CD14-positive monocyte (primary cell): ENCODE results near the gene UBE3C. TPM values are rescaled to one million over a fixed set of nuclear protein-coding genes. Genes with fewer than 3 reads are reported as not detected.
A peak's percentile ranks its signal among the peaks of the same experiment; 100 is the strongest.

Source experiments
- DNase-seq, 3 donors: peaks; one replicate each; pipeline ENCODE4 v3.0.0-alpha.2; 2011 to 2022
- H2AFZ ChIP-seq: 2 replicates; pipeline ENCODE4 v1.6.0; 2012; ENCODE audit warnings: mild to moderate bottlenecking, low read depth, low read length, inconsistent platforms; ENCODE audit not compliant: insufficient read depth, poor library complexity, severe bottlenecking
- H3K27ac ChIP-seq, 2 donors: 1 replicate in 1 of 2; 2 replicates in 1 of 2; pipeline ENCODE4 v1.5.1; 2012 to 2013; ENCODE audit warnings: low read length in 2 of 2, control low read depth in 1 of 2, inconsistent platforms in 1 of 2, low read depth in 1 of 2, mild to moderate bottlenecking in 1 of 2
- H3K27me3 ChIP-seq, 2 donors: one replicate each; pipeline versions ENCODE4 v1.6.0 to v1.6.1; 2011 to 2013; ENCODE audit warnings: low read length in 2 of 2; ENCODE audit not compliant: control insufficient read depth in 2 of 2, insufficient read depth in 2 of 2
- H3K36me3 ChIP-seq, 2 donors: replicated peaks in 1 of 2; 1 replicate in 1 of 2; 2 replicates in 1 of 2; pipeline versions ENCODE4 v1.5.1 to v1.6.1; 2012 to 2013; ENCODE audit warnings: low read length in 2 of 2, control low read depth in 1 of 2, inconsistent platforms in 1 of 2, mild to moderate bottlenecking in 1 of 2; ENCODE audit not compliant: insufficient read depth in 2 of 2, control insufficient read depth in 1 of 2
- H3K4me1 ChIP-seq, 2 donors: 1 replicate in 1 of 2; 2 replicates in 1 of 2; pipeline versions ENCODE4 v1.5.1 to v1.6.1; 2012 to 2013; ENCODE audit warnings: low read length in 2 of 2, control low read depth in 1 of 2, inconsistent platforms in 1 of 2, mild to moderate bottlenecking in 1 of 2, moderate library complexity in 1 of 2; ENCODE audit not compliant: insufficient read depth in 2 of 2, control insufficient read depth in 1 of 2
- H3K4me2 ChIP-seq: replicated peaks from 2 replicates; pipeline ENCODE3; 2012; ENCODE audit warnings: low read length, moderate library complexity, mild to moderate bottlenecking; ENCODE audit not compliant: poor library complexity, severe bottlenecking; ENCODE audit errors: extremely low read depth
- H3K4me3 ChIP-seq, 3 experiments: fragments of 200-600 bp in 1 of 3; sonication (generic) in 1 of 3; replicated peaks in 1 of 3; 1 replicate in 2 of 3; 2 replicates in 1 of 3; pipeline ENCODE4 v1.5.1; 2011 to 2013; ENCODE audit warnings: low read length in 3 of 3, mild to moderate bottlenecking in 3 of 3, control low read depth in 2 of 3, low read depth in 2 of 3, inconsistent platforms in 1 of 3, moderate library complexity in 1 of 3
- H3K79me2 ChIP-seq: 2 replicates; pipeline ENCODE4 v1.6.0; 2012; ENCODE audit warnings: mild to moderate bottlenecking, control low read depth, inconsistent platforms, low read length, moderate library complexity; ENCODE audit not compliant: insufficient read depth
- H3K9ac ChIP-seq: 2 replicates; pipeline ENCODE4 v1.6.0; 2017; ENCODE audit warnings: low read length, mild to moderate bottlenecking; ENCODE audit not compliant: insufficient read depth, poor library complexity, severe bottlenecking
- H3K9me3 ChIP-seq, 2 donors: replicated peaks in 1 of 2; 1 replicate in 1 of 2; 2 replicates in 1 of 2; pipeline versions ENCODE4 v1.5.1 to v1.6.1; 2012 to 2013; ENCODE audit warnings: low read length in 2 of 2, control low read depth in 1 of 2; ENCODE audit not compliant: control insufficient read depth in 1 of 2, insufficient read depth in 1 of 2
- H4K20me1 ChIP-seq: 2 replicates; pipeline ENCODE4 v1.6.0; 2012; ENCODE audit warnings: mild to moderate bottlenecking, low read length, control low read depth, moderate library complexity; ENCODE audit not compliant: insufficient read depth
- H3K27ac Mint-ChIP-seq, 7 donors: one replicate each; pipeline ENCODE4 v1.8.0; 2020; ENCODE audit warnings: mild to moderate bottlenecking in 7 of 7, mixed read lengths in 7 of 7, moderate library complexity in 6 of 7, inconsistent platforms in 2 of 7
- H3K27me3 Mint-ChIP-seq, 3 donors: one replicate each; pipeline ENCODE4 v1.8.0; 2021 to 2022; ENCODE audit warnings: low read depth in 3 of 3, mild to moderate bottlenecking in 3 of 3, mixed read lengths in 3 of 3, moderate library complexity in 3 of 3, inconsistent platforms in 1 of 3
- H3K36me3 Mint-ChIP-seq, 2 donors: one replicate each; pipeline ENCODE4 v1.8.0; 2020; ENCODE audit warnings: mixed read lengths in 2 of 2, inconsistent platforms in 1 of 2, mild to moderate bottlenecking in 1 of 2
- H3K4me1 Mint-ChIP-seq: one replicate; pipeline ENCODE4 v1.8.0; 2020; ENCODE audit warnings: mild to moderate bottlenecking, mixed read lengths
- H3K4me3 Mint-ChIP-seq, 2 donors: one replicate each; pipeline ENCODE4 v1.8.0; 2020; ENCODE audit warnings: mild to moderate bottlenecking in 2 of 2, mixed read lengths in 2 of 2, moderate library complexity in 1 of 2
- H3K9me3 Mint-ChIP-seq, 7 donors: one replicate each; pipeline ENCODE4 v1.8.0; 2020 to 2022; ENCODE audit warnings: mixed read lengths in 7 of 7, mild to moderate bottlenecking in 6 of 7, moderate library complexity in 6 of 7, inconsistent platforms in 2 of 7
- CTCF ChIP-seq: fragments of 200-600 bp; IDR thresholded peaks from one replicate; pipeline ENCODE4 v1.8.0; 2022; ENCODE audit warnings: antibody characterized with exemption, mild to moderate bottlenecking
- WGBS: methylation state at CpG from one replicate; pipeline ENCODE4 v1.1.5; 2013; ENCODE audit warnings: missing lambda C conversion rate; ENCODE audit not compliant: insufficient coverage; 5-methylcytosine and 5-hydroxymethylcytosine counted together
- intact Hi-C, 2 donors: fragments of 100-400 bp; cut with micrococcal nuclease; formaldehyde crosslinking; loops; one replicate each; pipeline versions ENCODE4 v1.15.0 to v1.15.1; 2023
- polyA plus RNA-seq, 3 donors: library from polyadenylated mRNA; depleted of rRNA in 1 of 3; unstranded in 2 of 3; stranded (reverse) in 1 of 3; fragments of 300-500 nt in 2 of 3; fragments of >200 nt in 1 of 3; fragmentation: Illumina TruSeq in 2 of 3; gene quantifications; 1 replicate in 2 of 3; 2 replicates in 1 of 3; pipeline ENCODE4 v1.2.3, GENCODE V29; 2012 to 2021

Gene UBE3C
- polyA plus RNA-seq, 3 donors: 19.5 to 34.5 (median 24.3) TPM

GRCh38 chr7:157282141-157282801, 143.5 kb downstream of the UBE3C start:
- peaks cover 7 to 15% (median 12%) of the 10 kb centered on the region in 7 donors for H3K9me3 Mint-ChIP-seq
- DNase-seq: no peak
- H3K36me3 ChIP-seq: no peaks in the 10 kb centered on the region
- WGBS: 90% methylated on average over 20 of the region's 25 CpGs
- H3K9ac ChIP-seq: no peak overlapping the region
- H3K4me1 Mint-ChIP-seq: peaks cover 14% of the 10 kb centered on the region
- H3K27ac Mint-ChIP-seq: peak overlapping the region in 1 of 7 donors; percentile 74
- no peak for TF ChIP-seq CTCF
- intact Hi-C loops: no loop called here
- H3K4me2 ChIP-seq: no peak overlapping the region
- H3K79me2 ChIP-seq: no peaks in the 10 kb centered on the region
- no peak overlapping the region for H3K27ac ChIP-seq
- H2AFZ ChIP-seq: no peak overlapping the region
- H3K27me3 Mint-ChIP-seq: peaks cover 5 to 19% (median 17%) of the 10 kb centered on the region in 3 donors
- peaks cover 0 to 3% of the 10 kb centered on the region in 2 donors for H3K27me3 ChIP-seq
- H3K9me3 ChIP-seq: peaks cover 0 to 9% of the 10 kb centered on the region in 2 donors
- H4K20me1 ChIP-seq: no peaks in the 10 kb centered on the region
- no peak overlapping the region for H3K4me3 Mint-ChIP-seq
- H3K36me3 Mint-ChIP-seq: no peaks in the 10 kb centered on the region
- H3K4me3 ChIP-seq: no peak overlapping the region
- H3K4me1 ChIP-seq: peaks cover 25 to 27% of the 10 kb centered on the region in 2 donors

DNA sequence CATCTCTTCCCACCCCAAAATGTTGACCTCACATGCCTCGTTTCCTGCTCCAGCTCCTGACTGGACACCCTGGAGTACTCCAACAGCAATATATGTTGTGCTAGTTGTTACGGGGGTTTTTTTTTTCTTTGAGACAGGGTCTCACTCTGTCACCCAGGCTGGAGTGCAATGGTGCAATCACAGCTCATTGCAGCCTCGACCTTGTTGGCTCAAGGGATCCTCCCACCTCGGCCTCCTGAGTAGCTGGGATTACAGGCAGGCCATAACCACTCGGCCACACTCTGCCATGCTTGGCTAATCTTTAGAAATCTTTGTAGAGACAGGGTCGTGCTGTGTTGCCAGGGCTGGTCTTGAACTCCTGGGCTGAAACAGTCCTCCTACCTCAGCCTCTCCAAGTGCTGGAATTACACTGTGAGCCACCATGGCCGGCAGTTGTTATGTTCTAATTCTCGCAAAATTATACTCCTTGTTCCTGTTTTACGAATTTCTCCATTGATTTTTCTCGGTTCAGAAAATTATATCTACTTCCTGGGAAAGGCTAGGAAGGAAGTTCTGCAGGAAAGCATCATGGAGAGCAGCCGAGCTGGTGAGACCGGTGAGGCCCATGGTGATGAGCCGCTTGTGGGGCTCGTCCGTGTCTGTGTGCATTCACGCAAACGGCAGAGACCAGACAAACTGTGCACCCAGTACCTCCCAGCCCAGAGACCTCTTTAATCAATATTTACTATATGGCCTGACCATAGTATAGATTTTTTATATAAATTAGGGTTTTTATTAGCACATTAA, 145.7 kb downstream of the UBE3C start:
- Mint-ChIP-seq H3K4me1 (peaks cover 6% of the 10 kb centered on the region), H3K27me3 (peaks cover 3 to 14% (median 11%) of the 10 kb centered on the region in 3 donors), H3K4me3 (no peak overlapping the region), H3K27ac (no peak overlapping the region), H3K36me3 (no peaks in the 10 kb centered on the region), H3K9me3 (peaks cover 7 to 17% (median 13%) of the 10 kb centered on the region in 7 donors)
- peaks cover 0 to 3% of the 10 kb centered on the region in 2 donors for H3K27me3 ChIP-seq
- H3K4me2 ChIP-seq: no peak overlapping the region
- no peak for TF ChIP-seq CTCF
- no peaks in the 10 kb centered on the region for H3K79me2 ChIP-seq
- no peak overlapping the region for H3K4me3 ChIP-seq
- no peaks in the 10 kb centered on the region for H4K20me1 ChIP-seq
- H3K27ac ChIP-seq: no peak overlapping the region
- H3K9ac ChIP-seq: no peak overlapping the region
- intact Hi-C loops: no loop called here
- DNase-seq: no peak
- H3K36me3 ChIP-seq: no peaks in the 10 kb centered on the region
- 92% methylated on average over 10 of the region's 17 CpGs for WGBS
- peaks cover 0 to 9% of the 10 kb centered on the region in 2 donors for H3K9me3 ChIP-seq
- peaks cover 8 to 9% of the 10 kb centered on the region in 2 donors for H3K4me1 ChIP-seq
- no peak overlapping the region for H2AFZ ChIP-seq
